DND-41 (cell line): ENCODE results near the gene MANBA.

Experiments
- CTCF ChIP-seq: IDR thresholded peaks from 2 replicates; pipeline ENCODE4 v1.5.1; 2012; ENCODE audit warnings: borderline replicate concordance, low read length, moderate library complexity, mild to moderate bottlenecking; ENCODE audit not compliant: poor library complexity, severe bottlenecking; ENCODE audit errors: extremely low read depth
- EZH2 ChIP-seq: IDR thresholded peaks from 3 replicates; pipeline ENCODE4 v1.6.1; 2012; ENCODE audit warnings: borderline replicate concordance, low read depth, mild to moderate bottlenecking, moderate library complexity, low read length, inconsistent platforms; ENCODE audit not compliant: severe bottlenecking

- no peak for TF ChIP-seq CTCF
- no peak for TF ChIP-seq EZH2
Measured at GRCh38 chr4:102794999-102795398, 34.2 kb upstream of the MANBA start.
